Adipose tissue (tissue), 3 donors: ENCODE measurements around the gene SLC25A22. TPM values are rescaled to one million over a fixed set of nuclear protein-coding genes. Genes with fewer than 3 reads are reported as not detected.
A peak's percentile ranks its signal among the peaks of the same experiment; 100 is the strongest.

ENCODE experiments used
- H3K27ac ChIP-seq: one replicate; pipeline ENCODE4 v1.5.1; 2013; ENCODE audit warnings: low read depth, low read length
- WGBS, 3 donors: extraction: QIAGEN DNeasy Blood & Tissue Kit; methylation state at CpG; one replicate each; pipeline ENCODE4 v1.1.7; 2013; 5-methylcytosine and 5-hydroxymethylcytosine counted together
- polyA plus RNA-seq, 3 donors: library from polyadenylated mRNA; stranded (reverse); fragments of 200-250 nt; gene quantifications; one replicate each; pipeline ENCODE4 v1.2.3, GENCODE V29; 2013
- donor health status: healthy with polysubstance abuse.
- donor health status: Bipolar disorder and iron deficiency.
- donor health status: healthy.

The SLC25A22 gene
- polyA plus RNA-seq, 3 donors, result 11.1 to 53.6 (median 40.1) TPM

DNA sequence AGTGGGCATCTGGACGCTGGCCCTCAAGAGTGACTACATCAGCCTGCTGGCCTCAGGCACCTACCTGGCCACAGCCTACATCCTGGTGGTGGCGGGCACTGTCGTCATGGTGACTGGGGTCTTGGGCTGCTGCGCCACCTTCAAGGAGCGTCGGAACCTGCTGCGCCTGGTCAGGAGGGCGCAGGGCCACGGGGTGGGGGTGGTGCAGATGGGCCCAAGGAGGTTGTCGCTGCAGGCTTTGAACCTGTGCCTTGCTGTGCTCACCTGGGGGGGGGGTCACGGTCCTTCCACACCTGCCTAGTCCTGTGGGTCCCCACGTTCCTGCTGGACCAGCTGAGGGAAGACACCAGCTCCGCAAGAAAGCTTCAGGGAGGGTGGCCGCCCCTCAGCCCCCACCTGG is 38.2 kb upstream of the SLC25A22 start:
- WGBS, 3 donors, result 85 to 92% (median 90%) methylated on average over 14 of the region's 14 CpGs
- H3K27ac ChIP-seq, result no peak overlapping the region

DNA sequence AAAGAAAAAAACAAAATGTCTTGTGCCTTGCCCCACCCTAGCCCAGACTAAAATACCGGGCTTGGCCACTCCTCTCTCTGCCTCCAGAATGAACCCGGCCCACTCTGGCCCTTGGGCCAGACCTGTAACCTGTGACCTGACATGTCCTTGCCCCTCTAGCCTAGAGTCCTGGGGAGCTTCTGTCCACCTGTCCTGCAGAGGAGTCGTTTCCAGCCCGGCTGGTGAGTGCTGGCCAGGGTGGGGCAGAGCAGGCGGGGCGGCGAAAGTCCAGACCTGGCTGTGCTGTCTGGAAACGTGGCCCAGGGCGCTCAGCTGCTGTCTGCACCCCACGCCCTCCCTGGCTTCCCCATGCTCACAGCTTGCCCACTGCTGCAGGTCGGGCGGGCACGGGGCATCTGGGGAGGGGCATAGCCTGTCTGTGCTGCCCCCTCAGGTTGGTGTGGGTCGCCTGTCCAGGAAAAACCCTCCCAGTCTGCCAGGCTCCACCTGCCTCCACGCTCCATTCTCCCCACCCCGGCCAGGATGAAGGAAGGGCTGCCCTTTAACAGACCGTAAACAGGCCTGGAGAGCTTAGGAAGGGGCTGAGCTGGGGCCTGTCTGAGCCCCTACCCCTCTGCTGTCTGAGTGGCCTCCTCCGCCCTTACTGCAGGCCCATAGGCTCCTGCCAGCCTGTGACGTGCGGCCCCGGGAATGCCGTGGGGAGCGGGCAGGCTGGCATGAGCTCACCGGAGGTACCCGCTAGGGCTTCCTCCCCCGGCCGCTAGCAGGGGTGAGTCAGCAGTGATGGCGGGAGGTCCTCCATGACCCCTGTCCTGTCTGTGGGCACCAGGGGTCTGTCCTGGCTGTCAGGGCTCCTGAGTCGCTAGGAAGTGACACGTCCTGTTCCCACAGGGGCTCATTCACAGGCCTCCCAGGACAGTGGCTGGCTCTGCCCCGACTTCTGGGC is 36.6 kb upstream of the SLC25A22 start:
- peak overlapping the region; percentile 86 for H3K27ac ChIP-seq
- WGBS, 3 donors, result 25 to 30% (median 27%) methylated on average over 30 to 31 of the region's 31 CpGs

DNA sequence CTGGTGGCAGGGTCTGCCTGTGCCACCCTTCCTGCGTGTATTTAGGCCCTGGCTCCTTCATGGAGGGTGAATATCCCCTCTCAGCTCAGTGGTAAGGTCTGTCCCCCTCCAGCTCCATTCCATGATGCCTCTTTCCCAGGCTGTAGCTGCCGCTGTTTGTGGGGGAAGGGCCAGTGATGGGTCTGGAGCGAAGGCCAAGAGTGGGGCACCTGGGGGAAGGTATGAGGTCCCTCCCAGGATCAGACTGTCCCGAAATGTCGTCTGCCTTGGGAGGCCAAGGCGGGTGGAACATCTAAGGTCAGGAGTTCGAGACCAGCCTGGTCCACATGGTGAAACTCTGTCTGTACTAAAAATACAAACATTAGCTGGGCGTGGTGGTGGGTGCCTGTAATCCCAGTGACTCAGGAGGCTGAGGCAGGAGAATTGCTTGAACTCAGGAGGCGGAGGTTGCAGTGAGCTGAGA is 35.8 kb upstream of the SLC25A22 start:
- WGBS, 3 donors, result 26 to 44% (median 40%) methylated on average over 9 of the region's 9 CpGs

DNA sequence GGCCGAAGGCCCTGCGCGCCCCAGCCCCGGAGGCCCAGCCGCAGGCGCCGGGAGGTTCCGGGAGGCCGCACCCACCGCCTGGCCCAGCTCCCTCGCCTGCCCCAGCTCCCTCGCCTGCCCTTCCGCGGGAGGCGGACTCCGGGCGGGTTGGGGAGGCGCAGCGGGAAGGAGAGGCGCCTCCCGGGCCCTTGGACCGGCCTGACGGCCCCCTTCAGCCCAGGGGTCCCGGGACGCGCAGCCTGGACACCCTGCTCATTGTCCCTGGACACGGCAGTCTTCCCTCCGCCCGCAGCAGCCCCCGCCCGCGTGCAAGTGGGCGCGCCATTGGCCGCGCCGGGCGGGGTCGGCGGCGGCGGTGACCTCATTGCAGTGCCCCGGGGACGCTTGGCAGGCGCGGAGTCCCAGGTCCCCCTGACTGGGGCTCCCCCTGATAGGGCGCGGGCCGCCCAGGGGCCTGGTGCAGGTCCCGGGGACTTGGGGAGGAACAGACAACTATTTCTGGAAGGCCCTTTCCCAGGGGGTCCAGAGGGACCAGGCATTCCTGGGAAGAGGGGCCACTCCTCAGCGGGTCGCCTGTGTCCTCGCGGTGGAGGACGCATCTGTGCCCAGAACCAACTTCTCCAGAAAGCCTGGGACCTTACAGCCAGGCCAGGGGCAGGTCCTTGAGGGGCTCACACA is 35.2 kb upstream of the SLC25A22 start:
- WGBS, 3 donors, result 0 to 2% (median 1%) methylated on average over 12 to 54 of the region's 55 CpGs
- peak overlapping the region; percentile 60 for H3K27ac ChIP-seq

More for the DNA sequence above, 35.8 kb upstream of the SLC25A22 start:
- H3K27ac ChIP-seq, result peak overlapping the region; percentile 60

DNA sequence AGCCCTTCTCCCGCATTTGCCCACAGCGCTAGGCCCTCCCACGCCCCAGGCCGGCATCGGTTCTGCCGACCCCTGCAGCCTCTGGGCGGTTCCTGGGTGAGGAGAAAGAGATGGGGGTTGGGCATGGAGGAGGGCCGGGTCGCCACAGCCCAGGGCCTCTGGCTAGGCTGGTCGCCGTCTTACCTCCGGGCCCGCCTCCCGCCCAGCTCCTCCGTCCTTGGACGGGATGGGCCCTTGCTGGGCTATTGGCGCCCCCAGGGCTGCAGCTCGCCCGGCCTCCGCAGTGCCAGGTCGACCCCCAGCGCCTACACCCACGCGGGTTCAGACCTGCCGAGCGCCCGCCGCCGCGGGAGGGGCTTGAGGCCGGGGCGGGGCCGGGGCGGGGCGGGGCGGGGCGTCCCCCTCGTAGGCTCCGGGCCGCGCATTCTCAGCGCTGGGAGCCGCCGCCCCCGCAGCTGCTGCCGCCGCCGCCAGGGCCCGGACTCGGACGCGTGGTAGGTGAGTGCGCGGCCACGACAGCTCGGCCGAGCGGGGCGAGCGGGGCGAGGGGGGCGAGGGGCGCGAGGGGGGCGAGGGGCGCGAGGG is 34.5 kb upstream of the SLC25A22 start, which contains the start of gene CD151:
CD151 (plus strand) TSS at position 424 of the 585 bp plus-strand sequence. CDS start 3,118 bp downstream, outside the sequence.
- 2 to 3% (median 2%) methylated on average over 25 to 63 of the region's 67 CpGs for WGBS, 3 donors

DNA sequence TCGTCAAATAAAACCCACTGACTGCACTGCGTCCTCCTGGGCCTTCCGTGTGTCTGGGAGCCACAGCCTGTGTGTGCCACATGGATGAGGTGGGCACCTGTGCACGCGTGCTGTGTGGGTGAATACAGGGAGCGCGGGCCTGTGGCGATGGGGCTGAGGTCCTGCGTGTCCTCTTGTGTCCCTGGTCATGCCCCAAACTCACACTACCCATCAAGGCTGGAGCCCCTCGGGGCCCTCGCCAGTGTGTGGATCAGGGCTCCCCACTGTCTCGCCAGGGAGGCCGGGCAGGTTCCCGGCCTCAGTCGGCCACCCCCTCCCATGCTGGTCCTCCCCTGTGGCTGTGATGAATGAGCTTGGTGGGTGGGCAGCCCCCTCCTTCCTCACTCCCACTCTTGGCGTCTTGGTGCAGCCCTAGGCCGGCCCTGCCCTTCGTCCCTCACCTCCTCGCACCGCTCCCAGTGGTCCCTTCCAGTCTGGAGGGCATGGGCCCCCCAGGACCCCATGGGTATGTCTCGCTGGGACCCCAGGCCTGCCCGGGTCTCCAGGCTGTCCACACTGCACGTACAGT is 34.0 kb upstream of the SLC25A22 start:
- 62 to 71% (median 66%) methylated on average over 22 to 23 of the region's 23 CpGs for WGBS, 3 donors
- no peak overlapping the region for H3K27ac ChIP-seq

More for the DNA sequence above, 34.5 kb upstream of the SLC25A22 start, which contains the start of gene CD151:
- peak within 1 kb of the TSS; percentile 60 for H3K27ac ChIP-seq

DNA sequence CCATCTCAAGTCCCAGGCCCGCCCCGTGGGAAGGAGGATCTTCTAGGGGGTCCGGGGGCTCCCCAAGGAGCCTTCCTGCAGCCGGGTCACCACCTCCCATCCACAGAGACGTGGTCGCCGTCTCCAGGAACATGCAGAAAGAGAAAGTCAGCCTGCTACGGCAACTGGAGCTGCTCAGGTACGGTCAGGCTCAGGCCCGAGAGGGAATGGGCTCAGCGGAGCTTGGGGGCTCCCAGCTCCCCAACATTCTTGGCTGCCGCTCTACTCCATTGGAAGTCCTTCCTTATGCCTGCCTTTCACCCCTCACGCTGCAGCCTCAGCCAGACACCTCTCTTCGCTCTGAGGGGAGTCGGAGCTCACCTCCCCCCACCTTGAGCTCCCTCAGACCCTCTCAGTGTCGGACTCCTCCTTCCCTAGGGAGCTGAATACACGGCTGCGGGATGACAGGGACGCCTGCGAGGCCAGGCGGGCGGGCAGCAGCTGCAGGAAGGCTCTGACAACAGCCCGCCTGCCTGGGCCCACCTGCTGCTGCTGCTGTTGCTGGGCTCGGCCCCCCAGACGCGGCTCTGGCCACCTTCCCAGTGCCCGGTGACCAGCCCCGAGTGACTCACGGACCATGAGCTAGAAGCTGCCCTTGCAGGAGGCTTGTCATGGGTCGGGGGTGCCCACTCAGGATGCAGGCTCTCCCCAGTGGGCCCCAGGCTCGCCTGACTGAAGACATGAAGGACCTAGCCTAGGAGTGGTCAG is 33.2 kb upstream of the SLC25A22 start:
- WGBS, 3 donors, result 68 to 81% (median 71%) methylated on average over 29 to 31 of the region's 31 CpGs
- H3K27ac ChIP-seq, result no peak overlapping the region

DNA sequence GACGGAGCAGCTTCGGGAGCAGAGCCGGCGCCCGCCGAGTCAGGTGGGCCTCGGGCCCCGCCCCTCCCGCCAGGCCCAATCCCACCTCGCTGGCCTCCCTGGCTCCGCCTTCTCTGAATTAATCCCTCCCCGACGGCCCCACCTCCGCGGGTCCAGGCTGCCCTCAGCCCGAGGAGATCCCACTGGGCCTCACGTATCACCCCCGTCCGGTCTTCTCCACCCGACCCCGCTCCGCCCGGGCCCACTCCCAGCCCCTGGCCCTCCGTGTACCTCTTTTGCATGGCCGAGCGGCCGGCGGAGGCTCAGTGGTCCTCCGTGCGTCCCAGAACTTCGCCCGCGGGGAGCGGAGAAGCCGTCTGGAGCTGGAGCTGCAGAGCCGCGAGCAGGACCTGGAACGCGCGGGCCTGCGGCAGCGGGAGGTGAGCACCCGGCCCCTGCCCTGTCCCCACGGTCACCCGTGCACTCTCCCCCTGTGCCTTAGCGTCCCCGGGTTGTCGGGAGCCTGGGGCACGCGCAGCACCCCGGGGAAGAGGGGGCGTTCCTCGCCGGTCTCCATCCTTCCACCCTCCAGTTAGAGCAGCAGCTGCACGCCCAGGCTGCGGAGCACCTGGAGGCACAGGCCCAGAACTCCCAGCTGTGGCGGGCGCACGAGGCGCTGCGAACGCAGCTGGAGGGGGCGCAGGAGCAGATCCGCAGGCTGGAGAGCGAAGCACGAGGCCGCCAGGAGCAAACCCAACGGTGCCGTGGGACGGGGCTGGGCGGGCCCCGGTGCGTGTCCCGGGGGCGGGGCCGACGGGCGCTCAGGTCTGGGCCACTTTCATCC is 32.4 kb upstream of the SLC25A22 start:
- no peak overlapping the region for H3K27ac ChIP-seq
- WGBS, 3 donors, result 7 to 63% (median 9%) methylated on average over 68 to 78 of the region's 78 CpGs

DNA sequence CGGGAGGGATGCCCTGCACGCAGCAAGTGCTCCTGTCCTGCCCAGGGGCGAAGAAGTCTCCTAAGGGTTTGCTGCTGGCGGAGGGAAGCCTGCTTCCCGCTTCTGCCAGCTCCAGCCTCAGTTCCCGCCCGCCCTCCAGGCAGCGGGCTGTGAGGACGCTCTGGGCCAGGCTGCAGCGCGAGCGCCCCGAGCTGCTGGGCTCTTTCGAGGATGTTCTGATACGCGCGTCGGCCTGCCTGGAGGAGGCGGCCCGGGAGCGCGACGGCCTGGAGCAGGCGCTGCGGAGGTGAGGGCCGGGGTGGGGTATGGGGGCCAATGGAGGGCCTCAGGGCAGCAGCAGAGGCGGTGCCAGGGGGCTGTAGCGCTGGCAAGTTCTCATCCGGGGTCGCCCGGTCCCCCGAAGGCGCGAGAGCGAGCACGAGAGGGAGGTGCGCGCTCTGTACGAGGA is 31.8 kb upstream of the SLC25A22 start:
- H3K27ac ChIP-seq, result no peak overlapping the region
- WGBS, 3 donors, result 3 to 64% (median 3%) methylated on average over 31 to 39 of the region's 39 CpGs

DNA sequence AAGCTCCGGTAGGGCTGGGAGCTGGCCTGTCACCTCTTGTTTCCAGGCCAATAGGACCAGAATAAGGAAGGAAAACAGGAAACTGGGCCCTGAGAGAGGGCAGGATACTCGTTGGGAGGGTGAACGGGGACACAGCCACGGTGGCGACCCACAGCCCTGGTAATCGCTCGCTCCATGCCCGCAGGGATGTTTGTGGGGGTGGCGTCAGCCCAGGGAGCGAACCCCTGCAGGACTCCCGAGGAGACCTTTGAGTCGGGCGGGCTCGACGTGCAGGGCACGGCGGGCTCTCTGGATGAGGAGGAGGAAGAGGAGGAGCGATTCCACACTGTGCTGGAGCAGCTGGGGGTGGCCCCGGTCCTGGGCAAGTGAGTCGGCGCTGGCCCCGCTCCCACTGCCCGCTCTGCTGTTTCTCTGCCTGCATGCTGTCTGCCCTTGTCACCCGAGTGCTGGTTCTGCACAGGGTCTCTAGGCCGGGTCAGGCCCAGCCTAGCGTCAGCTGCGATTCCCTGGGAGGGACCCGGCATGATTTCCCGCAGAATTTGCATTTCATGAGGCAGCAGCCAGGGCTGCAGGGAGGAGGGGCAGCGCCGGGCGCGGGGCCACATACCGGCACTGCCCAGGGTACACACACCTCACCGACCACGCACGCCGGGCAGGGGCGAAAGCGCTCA is 31.2 kb upstream of the SLC25A22 start:
- H3K27ac ChIP-seq, result no peak overlapping the region
- 5 to 33% (median 10%) methylated on average over 39 to 40 of the region's 40 CpGs for WGBS, 3 donors

DNA sequence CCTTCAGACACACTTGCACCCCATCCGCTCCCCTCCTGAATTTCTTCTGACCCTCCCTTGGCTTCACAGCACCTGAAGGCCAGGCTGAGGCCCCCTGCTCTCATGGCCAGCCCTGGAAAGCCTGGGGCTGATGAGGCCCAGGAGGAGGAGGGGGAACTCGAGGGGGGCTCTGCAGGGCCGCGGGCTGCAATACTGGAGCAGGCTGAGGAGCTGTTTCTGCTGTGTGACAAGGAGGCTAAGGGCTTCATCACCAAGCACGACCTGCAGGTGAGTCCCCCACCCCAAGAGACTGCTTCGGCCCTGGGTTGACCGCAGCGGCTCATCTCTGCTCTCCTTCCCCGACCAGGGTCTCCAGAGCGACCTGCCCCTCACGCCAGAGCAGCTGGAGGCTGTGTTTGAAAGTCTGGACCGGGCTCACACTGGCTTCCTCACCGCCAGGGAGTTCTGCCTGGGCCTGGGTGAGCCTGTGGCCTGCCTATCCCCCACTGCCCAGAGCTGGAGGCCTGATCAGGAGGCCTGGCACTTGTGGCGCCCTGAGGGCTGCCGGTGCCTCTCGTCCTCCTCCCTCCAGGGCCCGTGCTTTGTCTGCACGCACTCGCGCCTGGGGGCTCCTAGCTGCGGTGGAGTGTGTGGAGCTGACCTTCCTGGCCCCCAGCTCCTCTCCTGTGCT is 30.6 kb upstream of the SLC25A22 start:
- H3K27ac ChIP-seq, result no peak overlapping the region
- 44 to 52% (median 44%) methylated on average over 21 of the region's 21 CpGs for WGBS, 3 donors

DNA sequence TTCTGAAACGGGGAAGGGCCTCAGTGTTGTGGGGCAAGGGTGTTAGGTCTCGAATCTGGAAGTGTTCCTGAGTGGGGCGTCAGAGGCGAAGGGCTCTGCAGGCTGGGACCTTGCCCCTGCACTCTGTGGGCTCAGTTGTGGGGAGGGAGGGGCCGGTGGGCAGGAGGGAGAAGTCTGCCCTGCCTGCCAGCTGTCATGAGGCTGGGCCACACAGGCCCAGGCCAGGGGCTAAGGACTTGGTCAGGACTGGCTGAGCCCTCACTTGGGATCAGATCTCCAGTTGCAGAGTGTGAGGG is 29.8 kb upstream of the SLC25A22 start, which contains the start of gene CRACR2B:
CRACR2B (plus strand) TSS at position 23 of the 296 bp plus-strand sequence. CDS start 689 bp downstream, outside the sequence.
- WGBS, 3 donors, result 24 to 35% (median 28%) methylated on average over 5 of the region's 5 CpGs
- no peak within 1 kb of the TSS for H3K27ac ChIP-seq

DNA sequence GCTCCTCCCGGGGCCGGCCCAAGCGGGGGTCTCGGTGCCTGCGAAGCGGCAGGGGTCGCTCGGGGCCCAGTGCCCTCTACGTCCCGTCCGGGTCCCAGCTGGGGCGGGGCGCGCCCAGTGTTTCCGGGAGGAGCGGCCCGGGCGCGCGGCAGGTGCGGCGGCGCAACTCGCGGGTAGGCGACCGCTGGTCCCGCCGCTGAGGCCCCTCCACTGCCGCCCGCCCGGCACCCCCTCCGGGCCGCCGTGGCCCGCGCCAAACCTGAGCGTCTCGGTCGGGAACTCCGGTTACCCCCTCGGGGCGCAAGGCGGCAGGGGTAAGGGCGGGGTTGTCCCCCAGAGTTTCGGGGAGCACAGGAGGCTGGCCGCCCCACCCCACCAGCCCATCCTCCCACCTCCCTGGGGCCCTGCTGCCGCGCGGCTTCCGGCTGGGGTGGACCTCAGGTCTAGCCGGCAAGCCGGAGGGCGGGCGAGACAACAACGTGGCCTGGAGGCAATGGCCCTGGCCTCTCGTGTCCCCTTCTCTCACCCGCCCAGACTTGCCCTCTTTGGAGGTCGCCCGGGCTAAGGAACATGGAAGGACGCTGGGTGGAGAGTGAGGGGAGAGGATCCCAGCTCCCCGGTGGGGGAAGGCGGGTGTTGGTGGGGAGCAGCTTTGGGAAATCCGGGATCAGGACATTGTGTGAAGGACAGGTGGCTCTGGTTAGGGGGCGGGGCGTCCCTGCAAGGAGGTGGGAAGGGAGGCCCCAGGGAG is 29.2 kb upstream of the SLC25A22 start:
- H3K27ac ChIP-seq, result no peak overlapping the region
- 2 to 5% (median 4%) methylated on average over 39 to 66 of the region's 66 CpGs for WGBS, 3 donors

DNA sequence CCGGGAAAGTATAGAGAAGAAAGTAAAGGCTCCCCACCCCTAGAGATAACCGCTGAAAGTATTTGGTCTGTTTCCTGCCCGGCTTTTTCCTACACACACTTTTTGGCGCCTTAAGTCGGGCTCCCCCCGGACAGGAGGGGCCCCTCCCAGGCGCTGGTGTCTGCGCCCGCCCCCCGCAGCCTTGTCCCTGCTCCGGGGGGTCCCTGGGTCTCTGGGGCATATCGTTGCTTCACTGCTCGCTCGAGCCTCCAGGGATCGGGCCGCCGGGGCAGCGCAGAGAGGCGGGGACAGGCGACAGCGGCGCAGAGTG is 28.7 kb upstream of the SLC25A22 start:
- H3K27ac ChIP-seq, result no peak overlapping the region
- WGBS, 3 donors, result 0 to 2% (median 2%) methylated on average over 20 to 22 of the region's 22 CpGs

DNA sequence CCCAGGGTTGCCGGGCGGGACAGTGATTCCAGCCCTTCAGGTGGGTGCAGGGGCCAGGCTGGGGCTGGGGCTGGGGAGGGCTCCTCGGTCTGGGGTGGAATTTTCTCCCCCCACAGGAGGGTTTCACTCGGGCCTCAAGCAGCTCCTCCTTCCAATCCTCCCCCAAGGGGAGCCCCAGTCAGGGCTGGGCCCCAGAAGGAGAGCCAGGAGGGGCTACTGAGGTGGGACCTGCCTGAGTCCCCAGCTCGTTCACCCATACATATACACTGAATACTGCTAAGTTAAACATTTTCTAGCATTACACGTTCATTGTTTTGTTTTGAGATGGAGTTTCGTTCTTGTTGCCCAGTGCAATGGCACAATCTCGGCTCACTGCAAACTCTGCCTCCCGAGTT is 28.1 kb upstream of the SLC25A22 start:
- no peak overlapping the region for H3K27ac ChIP-seq

More for the DNA sequence above, 28.1 kb upstream of the SLC25A22 start:
- 30 to 69% (median 58%) methylated on average over 9 of the region's 9 CpGs for WGBS, 3 donors
